ENCODE data around the gene CLSTN2. TPM values are rescaled to one million over a fixed set of nuclear protein-coding genes. Genes with fewer than 3 reads are reported as not detected.

Gene CLSTN2
- polyA plus RNA-seq, 1 experiment, result 0.04 TPM

DNA sequence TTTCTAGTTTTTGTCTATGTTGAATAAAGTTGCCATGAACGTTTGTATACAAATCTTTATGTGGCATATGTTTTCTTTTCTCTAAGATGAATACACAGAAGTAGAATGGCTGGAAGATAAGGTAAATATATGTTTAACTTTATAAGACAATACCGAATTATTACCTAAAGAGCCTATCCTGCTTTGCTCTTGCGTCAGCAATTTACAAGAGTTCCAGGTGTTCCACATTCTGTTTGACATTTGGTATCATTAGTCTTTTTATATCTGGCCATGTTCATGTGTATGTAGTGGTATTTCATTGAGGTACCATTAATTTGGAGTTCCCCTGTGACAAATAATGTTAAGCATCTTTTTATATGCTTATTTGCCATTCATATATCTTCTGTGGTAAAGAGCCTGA, 668.8 kb downstream of the CLSTN2 start:
- H3K27ac ChIP-seq (ENCODE audit: low read depth, low read length), result no peak overlapping the region
- no peaks in the 10 kb centered on the region for H3K27me3 ChIP-seq (ENCODE audit: control insufficient read depth, insufficient read depth, low read length)
- TF ChIP-seq, protein P1, sequence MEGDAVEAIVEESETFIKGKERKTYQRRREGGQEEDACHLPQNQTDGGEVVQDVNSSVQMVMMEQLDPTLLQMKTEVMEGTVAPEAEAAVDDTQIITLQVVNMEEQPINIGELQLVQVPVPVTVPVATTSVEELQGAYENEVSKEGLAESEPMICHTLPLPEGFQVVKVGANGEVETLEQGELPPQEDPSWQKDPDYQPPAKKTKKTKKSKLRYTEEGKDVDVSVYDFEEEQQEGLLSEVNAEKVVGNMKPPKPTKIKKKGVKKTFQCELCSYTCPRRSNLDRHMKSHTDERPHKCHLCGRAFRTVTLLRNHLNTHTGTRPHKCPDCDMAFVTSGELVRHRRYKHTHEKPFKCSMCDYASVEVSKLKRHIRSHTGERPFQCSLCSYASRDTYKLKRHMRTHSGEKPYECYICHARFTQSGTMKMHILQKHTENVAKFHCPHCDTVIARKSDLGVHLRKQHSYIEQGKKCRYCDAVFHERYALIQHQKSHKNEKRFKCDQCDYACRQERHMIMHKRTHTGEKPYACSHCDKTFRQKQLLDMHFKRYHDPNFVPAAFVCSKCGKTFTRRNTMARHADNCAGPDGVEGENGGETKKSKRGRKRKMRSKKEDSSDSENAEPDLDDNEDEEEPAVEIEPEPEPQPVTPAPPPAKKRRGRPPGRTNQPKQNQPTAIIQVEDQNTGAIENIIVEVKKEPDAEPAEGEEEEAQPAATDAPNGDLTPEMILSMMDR (IDR thresholded peaks at IDR 0.05; ENCODE audit: low read depth, low read length), result no peak
- ChIA-PET CTCF (no interaction called here), POLR2A (no interaction called here)
- peaks cover 3% of the 10 kb centered on the region; the same call in 1 of the 2 replicates for H3K9me3 ChIP-seq (ENCODE audit: control insufficient read depth, insufficient read depth, low read length)
- H3K4me3 ChIP-seq (ENCODE audit: low read depth, low read length), result no peak overlapping the region
- DNase-seq (ENCODE audit: low read depth, low spot score), result no peak

DNA sequence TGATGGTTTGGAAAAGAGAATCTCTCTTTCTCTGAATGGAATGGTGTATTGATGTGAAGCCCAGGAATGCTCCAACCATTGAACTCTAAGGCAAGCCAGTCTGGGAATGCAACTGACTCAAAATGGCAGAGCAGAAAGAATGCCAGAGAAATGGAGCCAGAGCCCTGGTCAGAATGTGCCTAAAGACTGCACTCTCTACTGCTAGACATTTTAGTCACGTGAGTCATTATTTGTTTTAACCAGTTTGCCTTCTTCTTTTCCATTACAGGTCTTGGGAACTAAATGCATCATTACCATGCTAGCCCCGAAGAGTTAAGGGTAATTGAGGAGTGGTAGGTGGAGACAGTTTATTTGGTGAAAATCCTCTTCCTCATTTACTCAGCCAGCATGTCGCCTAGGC, 675.6 kb downstream of the CLSTN2 start:
- no peak for DNase-seq (ENCODE audit: low read depth, low spot score)
- TF ChIP-seq, protein P1 (IDR thresholded peaks at IDR 0.05; ENCODE audit: low read depth, low read length), result no peak
- no peaks in the 10 kb centered on the region for H3K27me3 ChIP-seq (ENCODE audit: control insufficient read depth, insufficient read depth, low read length)
- ChIA-PET CTCF (no interaction called here), POLR2A (no interaction called here)
- no peaks in the 10 kb centered on the region for H3K9me3 ChIP-seq (ENCODE audit: control insufficient read depth, insufficient read depth, low read length)
- no peak overlapping the region for H3K27ac ChIP-seq (ENCODE audit: low read depth, low read length)
- no peak overlapping the region for H3K4me3 ChIP-seq (ENCODE audit: low read depth, low read length)

DNA sequence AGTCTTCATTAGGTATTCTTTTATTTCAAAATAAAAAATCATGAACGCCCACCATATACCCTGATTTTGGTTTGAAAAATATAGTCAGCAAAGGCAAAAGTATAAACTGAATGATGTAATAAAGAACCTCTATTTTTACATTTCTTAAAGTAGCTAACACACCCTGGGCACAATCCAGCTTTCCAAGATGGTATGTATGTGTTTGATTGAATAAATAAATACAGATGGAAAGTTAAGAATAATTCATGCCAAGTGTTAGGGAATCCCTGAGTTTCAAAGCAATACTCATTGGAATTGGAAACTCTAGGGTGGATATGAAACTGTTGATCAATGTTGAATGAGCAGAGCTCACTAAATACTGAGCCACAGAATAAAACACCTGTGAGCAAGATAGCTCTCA, 679.0 kb downstream of the CLSTN2 start:
- TF ChIP-seq, protein P1 (IDR thresholded peaks at IDR 0.05; ENCODE audit: low read depth, low read length), result no peak
- no peak for DNase-seq (ENCODE audit: low read depth, low spot score)
- ChIA-PET POLR2A (no interaction called here), CTCF (no interaction called here)
- no peak overlapping the region for H3K4me3 ChIP-seq (ENCODE audit: low read depth, low read length)
- no peak overlapping the region for H3K27ac ChIP-seq (ENCODE audit: low read depth, low read length)
- no peaks in the 10 kb centered on the region for H3K27me3 ChIP-seq (ENCODE audit: control insufficient read depth, insufficient read depth, low read length)
- H3K9me3 ChIP-seq (ENCODE audit: control insufficient read depth, insufficient read depth, low read length), result no peaks in the 10 kb centered on the region

DNA sequence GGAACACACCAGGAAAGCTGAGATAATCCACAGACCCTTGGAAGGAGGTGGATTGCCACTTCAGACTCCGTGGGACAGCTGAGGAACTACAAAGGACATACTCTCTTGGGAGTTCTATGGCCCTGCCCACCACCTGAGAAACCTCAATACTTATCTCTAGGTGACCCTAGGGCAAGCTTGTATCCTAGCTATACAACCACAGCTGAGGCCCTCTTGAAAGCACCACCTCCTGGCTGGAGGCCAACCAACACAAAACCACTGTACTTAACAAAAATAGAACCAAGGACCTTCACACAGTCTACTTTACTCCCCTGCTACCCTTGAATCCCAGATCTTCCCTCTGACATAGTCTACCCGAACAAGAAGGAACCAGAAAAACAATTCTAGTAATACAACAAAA, 682.1 kb downstream of the CLSTN2 start:
- no peak overlapping the region for H3K27ac ChIP-seq (ENCODE audit: low read depth, low read length)
- no peaks in the 10 kb centered on the region for H3K27me3 ChIP-seq (ENCODE audit: control insufficient read depth, insufficient read depth, low read length)
- no peak for DNase-seq (ENCODE audit: low read depth, low spot score)
- TF ChIP-seq, protein P1 (IDR thresholded peaks at IDR 0.05; ENCODE audit: low read depth, low read length), result no peak
- H3K9me3 ChIP-seq (ENCODE audit: control insufficient read depth, insufficient read depth, low read length), result no peaks in the 10 kb centered on the region
- POLR2A ChIA-PET, result no interaction called here
- CTCF ChIA-PET, result no interaction called here
- no peak overlapping the region for H3K4me3 ChIP-seq (ENCODE audit: low read depth, low read length)

DNA sequence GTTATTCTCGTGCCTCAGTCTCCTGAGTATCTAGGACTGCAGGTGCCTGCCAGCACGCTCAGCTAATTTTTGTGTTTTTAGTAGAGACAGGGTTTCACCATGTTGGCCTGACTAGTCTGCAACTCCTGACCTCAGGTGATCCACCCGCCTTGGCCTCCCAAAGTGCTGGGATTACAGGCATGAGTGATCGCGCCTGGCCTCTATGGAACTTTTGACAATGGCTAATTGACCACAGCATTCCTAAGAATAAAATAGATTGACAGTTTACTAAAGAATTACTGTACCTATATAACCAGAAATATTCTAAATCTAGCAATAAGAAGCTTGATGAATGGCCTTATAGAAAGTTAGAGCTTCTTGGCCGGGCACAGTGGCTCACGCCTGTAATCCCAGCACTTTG, 691.9 kb downstream of the CLSTN2 start:
- Histone ChIP-seq H3K9me3 (ENCODE audit: control insufficient read depth, insufficient read depth, low read length) (no peaks in the 10 kb centered on the region), H3K4me3 (ENCODE audit: low read depth, low read length) (no peak overlapping the region), H3K27me3 (ENCODE audit: control insufficient read depth, insufficient read depth, low read length) (no peaks in the 10 kb centered on the region), H3K27ac (ENCODE audit: low read depth, low read length) (no peak overlapping the region)
- TF ChIP-seq, protein P1 (IDR thresholded peaks at IDR 0.05; ENCODE audit: low read depth, low read length), result no peak
- no peak for DNase-seq (ENCODE audit: low read depth, low spot score)
- ChIA-PET POLR2A (no interaction called here), CTCF (no interaction called here)

Small RNA genes lying within 50 kb of the gene (small RNA-seq; reads per million reads assigned to genes)
- gene AC048346.1 (ENCODE audit: insufficient read length, low read depth), result not detected
